MV-4-11 (cell line): Measurements from ENCODE around the gene SPIRE2.
"Not testable (repeated sequence)": the region's sequence is repeated elsewhere in the genome, so short reads cannot be mapped to it uniquely, and the experiment has no call there.

ENCODE experiments used
- DNase-seq: peaks from one replicate; lab custom pipeline; 2025; lab: John Stamatoyannopoulos, UW

Gene SPIRE2

GRCh38 chr16:89898201-89898967 is 70.1 kb downstream of the SPIRE2 start:
- no peak for DNase-seq

- no peak for DNase-seq
Measured at GRCh38 chr16:89899879-89900481, 71.7 kb downstream of the SPIRE2 start.

- DNase-seq = no peak
Measured at GRCh38 chr16:89900885-89901284, 72.6 kb downstream of the SPIRE2 start.

DNA sequence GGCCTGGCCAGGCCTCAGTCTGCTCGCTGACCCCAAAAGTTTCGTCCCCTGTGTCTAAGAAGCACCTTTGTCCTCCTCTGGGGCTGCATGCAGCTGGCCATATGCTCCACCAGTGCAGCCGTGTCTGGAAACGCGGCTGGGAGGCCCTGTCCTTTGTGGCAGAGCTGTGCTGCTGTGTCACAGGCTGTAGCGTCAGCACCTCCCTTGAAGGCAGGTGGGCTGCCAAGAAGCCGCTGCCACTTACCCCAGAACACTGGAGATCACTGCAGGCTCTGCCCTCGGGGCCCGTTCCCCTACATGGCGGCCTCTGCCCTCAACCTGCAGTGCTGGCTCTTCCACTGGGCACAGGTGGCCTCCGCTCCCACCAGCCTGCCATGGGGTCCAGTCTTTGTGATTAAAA is 74.7 kb downstream of the SPIRE2 start:
- DNase-seq = no peak

DNA sequence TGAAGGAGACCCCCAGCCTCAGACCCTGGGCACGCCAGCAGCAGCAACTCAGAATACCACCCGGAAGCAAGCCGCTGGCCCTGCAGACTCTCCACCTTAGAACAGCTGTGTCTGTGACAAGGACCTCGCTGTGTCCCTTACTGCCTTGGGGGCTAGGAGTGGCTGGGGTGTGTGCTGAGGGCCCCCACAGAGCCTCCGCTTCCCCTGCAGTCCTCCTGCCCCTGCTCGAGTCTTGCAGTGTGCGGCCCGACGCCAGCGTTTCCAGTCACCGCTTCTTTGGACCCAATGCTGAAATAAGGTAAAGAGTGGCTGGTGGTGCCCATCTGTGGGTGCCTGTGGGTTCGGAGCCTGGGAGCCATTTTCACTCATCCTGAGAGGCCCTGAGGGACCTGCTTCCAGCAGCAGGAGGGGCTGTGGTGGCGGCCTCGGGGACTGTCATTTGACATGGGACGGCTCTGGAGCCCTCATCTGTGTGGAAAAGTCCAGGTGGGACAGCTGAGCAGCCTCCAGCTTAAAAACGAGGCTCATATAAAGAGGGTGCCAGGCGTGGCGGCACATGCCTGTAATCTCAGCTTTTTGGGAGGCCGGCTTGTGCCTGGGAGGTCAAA is 75.7 kb downstream of the SPIRE2 start:
- no peak for DNase-seq

DNA sequence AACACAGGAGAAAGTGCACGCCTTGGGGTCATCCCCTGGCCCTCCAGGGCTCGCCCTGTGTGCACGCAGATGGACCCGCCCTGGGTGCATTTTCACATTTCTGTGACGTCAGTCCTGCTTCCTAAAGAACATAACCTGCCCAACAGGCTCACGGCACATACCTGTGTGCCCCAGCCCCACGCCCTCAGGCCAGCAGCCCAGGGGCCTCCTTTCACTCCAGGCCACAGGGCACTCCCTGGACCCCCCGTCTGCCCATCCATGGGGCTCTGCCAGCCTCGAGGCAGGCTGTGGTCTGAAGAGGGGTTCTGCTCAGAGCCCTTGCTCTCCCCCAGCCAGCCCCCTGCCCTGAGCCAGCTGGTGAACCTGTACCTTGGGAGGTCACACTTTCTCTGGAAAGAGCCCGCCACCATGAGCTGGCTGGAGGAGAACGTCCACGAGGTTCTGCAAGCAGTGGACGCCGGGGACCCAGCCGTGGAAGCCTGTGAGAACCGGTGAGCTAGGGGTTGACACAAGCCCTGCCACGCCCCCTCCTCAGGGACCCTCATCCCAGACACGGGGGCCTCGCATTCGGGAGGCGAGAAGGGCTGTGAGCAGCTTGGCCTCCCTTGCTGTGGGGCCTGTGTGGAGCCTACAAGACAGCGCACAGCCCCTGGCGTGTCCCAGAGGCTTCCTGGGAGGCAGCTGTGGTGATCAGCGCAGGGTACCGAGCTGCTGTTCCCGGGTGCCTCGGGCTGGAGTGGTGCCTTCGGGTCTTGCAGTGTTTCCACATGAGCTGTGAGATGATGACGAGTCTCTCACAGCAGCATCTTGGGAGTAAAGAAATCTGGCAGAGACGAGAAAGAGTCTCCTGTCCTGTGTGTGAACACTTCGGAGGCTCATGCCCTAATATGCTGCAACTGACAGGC is 76.6 kb downstream of the SPIRE2 start:
- no peak for DNase-seq

DNA sequence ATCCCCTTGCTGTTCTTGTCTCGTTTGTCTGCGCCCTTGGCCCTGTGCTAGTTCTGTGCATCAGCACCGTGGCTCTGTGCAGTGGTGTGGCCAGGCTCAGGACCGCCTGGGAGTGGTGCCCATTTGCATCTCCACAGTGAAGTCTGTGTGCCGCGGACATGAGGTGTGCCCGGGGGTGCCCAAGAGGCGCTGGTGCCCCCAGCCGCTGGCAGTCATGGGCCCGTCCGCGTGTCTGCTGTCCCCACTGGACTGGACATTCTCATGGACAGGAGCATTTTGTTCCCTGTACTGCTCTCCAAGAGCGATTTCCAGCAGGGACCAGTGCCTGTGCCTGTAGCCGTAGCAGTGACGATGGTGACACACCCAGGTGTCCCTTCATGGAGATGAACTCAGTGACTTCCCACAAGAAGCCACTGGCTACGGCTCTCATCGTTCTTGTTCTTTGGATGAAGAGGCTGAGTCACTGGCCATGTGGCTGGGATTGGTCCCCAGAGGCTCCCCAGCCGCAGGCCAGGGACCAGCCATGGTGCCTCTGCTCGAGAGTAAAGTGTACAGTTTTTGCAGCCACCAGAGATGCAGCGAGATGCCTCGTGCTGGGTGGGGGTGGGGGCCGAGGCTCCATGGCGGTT is 77.3 kb downstream of the SPIRE2 start:
- no peak for DNase-seq

GRCh38 chr16:89906140-89907025 is 78.1 kb downstream of the SPIRE2 start:
- DNase-seq = no peak

GRCh38 chr16:89907055-89907814 is 79.0 kb downstream of the SPIRE2 start:
- no peak for DNase-seq

DNA sequence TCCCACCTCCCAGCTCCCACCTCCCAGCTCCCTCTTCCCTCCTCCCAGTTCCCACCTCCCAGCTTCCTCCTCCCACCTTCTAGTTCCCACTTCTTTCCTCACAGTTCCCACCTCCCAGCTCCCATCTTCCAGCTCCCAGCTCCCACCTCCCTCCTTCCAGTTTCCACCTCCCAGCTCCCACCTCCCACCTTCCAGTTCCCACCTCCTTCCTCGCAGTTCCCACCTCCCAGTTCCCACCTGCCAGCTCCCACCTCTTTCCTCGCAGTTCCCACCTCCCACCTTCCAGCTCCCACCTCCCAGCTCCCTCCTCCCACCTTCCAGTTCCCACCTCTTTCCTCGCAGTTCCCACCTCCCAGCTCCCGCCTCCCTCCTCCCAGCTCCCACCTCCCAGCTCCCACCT is 80.0 kb downstream of the SPIRE2 start:
- DNase-seq = no peak

DNA sequence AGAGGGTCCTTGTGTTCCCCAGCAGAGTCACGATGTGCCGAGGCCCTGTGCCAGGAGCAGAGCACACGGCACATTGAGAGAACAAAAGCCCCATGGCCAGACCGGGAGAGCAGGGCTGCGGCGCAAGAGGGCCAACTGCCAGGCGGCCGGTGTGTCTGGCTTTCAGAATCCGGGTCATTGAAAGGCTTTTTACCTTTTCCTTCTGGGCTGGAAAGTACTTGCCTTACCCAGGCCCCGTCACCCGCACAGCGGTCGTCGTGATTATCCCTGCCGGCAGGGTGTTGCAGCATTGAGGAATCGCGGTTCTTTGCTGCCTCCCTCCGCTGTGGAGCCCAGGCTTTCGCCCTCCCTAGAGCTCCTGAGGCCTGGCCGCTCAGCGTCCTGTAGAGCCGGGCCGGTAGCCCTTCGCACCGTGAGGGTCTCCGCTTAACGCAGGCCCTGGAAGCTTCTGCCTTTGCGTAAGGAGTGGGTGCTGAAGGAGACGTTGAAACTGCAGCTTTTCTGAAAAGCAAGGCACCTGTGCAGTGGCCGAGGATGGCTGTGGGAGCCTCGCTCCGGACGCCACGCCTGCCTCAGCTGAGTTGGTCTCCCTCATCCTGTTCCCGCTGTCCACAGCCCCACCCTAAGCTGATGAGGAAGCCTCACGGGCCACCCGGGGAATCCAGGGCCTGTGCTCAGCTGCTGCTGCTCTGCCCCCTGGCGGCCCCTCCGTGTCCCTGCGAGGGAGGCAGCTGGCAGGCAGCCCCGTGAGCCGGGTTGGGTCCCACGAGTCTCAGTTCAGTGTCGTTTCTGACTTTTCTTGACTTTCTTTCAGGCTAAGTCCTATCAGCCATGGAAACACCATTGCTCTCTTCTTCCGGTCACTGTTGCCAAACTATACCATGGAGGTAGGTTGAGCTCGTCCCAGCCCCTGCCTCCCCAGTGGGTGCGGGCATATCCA is 81.8 kb downstream of the SPIRE2 start:
- peak; percentile 32 for DNase-seq

GRCh38 chr16:89910717-89911354 is 82.6 kb downstream of the SPIRE2 start:
- no peak for DNase-seq

GRCh38 chr16:89911375-89911774 is 83.1 kb downstream of the SPIRE2 start:
- no peak for DNase-seq

DNA sequence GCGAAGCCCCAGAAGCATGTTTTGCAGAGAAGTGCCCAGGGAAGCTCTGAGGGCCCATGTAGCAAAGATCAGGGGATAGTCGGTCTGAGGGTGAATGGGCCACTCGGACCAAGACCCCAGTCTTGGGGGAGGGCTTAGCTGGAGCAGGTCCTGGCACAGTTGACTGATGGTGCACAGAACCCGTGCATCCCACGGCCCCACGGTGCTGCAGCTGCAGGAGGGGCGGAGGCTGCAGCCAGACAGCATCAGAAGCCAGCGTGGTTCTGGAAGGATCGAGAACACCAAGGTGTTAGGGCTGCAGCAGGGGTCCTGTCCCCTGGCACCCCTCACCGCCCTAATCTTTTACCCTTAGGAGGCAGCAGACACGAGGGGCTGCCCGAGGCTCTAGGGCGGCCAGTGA is 83.9 kb downstream of the SPIRE2 start:
- DNase-seq = no peak

- DNase-seq = no peak
Measured at GRCh38 chr16:89912627-89913026, 84.4 kb downstream of the SPIRE2 start.

GRCh38 chr16:89913408-89914387 is 85.4 kb downstream of the SPIRE2 start:
- no peak for DNase-seq

- DNase-seq = not testable (repeated sequence)
Measured at GRCh38 chr16:89914642-89915285, 86.5 kb downstream of the SPIRE2 start.
